Hepatocyte (in vitro differentiated cells): ENCODE measurements around the gene ST6GALNAC5.

Source experiments
- CTCF ChIP-seq: fragments of 200-600 bp; sonication (generic); IDR thresholded peaks from 2 replicates; pipeline ENCODE4 v1.5.1; 2016; ENCODE audit warnings: antibody characterized with exemption, mild to moderate bottlenecking; ENCODE audit not compliant: poor library complexity
- EZH2 ChIP-seq: fragments of 200-600 bp; sonication (generic); IDR thresholded peaks from 2 replicates; pipeline ENCODE4 v1.6.1; 2016; ENCODE audit warnings: antibody characterized with exemption, mild to moderate bottlenecking, borderline replicate concordance
- EZH2phosphoT487 ChIP-seq: fragments of 200-600 bp; sonication (generic); IDR thresholded peaks from one replicate; pipeline ENCODE4 v1.6.1; 2018; ENCODE audit warnings: antibody characterized with exemption, mild to moderate bottlenecking, low read depth, moderate library complexity; ENCODE audit not compliant: unreplicated experiment, severe bottlenecking

GRCh38 chr1:77024500-77024899 lies 157.2 kb downstream of the ST6GALNAC5 start:
- TF ChIP-seq CTCF (no peak), EZH2phosphoT487 (no peak), EZH2 (no peak)
